HCEC 1CT (cell line): ENCODE results near the gene ACTL6A.

ENCODE experiments used
- DNase-seq: peaks from one replicate; pipeline ENCODE4 v3.0.0-alpha.2; 2017

The ACTL6A gene

DNA sequence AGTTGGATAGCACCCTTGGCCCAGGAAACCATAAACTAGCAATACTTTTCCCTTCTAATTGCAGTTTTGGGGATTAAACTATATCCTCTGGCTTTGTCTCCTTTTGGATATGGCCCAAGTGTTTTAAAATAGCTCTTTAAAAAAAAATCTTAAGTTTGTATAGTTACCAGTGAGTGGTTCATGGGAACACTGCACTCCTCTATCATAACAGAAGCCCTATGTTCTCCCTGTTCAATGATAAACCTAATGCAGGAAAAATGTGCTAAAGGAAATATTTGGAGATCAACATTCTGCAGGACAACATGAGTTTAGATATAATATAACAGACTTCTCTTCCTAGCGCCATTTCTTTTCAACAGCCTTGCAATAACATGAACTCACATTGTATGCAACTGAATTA lies 28.6 kb downstream of the ACTL6A start:
- DNase-seq: no peak

DNA sequence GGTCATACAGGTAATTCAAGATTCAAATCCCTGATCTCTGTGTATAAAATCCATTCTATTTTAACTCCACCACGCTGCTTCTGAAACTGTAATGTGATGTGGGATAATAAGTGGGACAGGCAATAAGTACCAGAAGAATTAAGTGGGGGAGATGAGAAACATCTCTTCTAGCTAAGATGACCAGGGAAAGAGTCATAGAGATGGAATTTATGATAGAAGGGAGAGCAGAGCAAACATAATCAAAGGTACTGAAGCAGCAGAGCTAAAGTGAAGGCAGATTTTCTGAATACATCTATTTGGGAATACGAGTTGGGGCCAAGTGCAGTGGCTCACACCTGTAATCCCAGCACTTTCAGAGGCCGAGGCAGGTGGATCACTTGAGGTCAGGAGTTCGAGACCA lies 36.8 kb downstream of the ACTL6A start:
- no peak for DNase-seq

DNA sequence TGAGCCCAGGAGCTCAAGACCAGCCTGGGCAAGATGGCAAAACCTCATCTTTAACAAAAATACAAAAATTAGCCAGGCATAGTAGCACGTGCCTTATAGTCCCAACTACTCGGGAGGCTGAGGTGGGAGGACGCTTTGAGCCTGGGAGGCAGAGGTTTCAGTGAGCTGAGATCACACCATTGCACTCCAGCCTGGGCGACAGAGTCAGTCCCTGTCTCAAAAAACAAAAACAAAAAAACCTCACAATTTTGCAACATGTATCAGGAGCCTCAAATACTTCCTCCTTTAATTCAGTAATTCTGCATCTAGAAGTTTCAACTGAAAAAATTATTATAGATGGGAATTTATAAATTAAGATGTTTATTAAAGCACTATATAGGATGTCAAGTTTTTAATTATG lies 40.6 kb downstream of the ACTL6A start:
- no peak for DNase-seq

DNA sequence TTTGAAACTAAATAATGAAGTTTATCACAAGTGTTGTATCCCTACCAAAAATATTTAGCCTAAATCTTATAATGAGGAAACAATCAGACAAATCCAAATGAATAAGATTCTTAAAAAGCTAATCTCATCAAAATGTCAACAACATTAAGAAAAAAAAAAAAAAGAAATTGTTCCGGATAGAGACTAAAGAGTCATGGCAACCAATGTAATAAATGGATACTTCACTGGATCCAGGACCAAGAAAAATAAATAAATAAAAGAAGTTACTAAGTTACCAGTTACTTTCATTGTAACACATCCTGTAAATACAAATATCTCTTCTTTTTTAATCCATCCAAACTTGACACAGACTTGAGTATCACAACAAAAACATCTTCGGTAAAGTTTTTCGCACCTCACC lies 41.1 kb downstream of the ACTL6A start:
- DNase-seq: no peak

DNA sequence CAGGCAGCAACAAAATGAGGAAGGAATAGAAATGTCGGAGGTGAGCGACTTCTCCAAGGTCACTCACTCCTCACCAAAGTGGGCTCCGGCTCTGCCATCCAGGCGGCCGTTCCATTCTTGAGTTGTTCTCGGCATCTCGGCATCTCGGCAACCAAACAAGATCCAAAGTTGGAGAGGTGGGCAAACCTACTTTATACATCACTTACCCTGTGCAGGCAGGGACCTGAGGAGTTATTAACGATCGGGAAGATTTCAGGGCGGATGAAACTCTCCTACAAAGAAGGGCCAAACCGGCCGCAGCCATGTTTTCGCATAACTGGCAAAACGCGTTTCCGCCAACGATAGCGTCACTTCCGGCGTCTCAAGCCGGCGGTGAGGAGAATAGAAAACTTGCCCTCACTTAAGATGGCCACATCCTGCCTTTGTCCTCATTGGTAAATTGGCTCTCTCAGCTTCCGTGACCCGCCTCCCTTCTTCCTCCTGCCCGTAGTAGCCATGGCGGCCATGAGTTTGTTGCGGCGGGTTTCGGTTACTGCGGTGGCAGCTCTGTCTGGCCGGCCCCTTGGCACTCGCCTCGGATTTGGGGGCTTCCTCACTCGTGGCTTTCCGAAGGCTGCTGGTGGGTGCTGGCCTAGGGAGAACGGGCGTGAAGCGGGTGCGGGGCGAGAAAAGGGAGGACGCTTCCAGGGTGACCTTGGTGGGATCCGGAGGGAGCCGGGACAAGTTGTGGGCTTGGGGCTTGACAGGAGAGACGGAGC lies 41.8 kb downstream of the ACTL6A start, which contains the start of the genes MRPL47 and NDUFB5:
Gene MRPL47, minus strand, starts transcription at position 318 of the 758 bp plus-strand sequence. Its CDS starts 14 bp downstream, at position 304.
Gene NDUFB5, plus strand, starts transcription at position 474 of the 758 bp plus-strand sequence. Its CDS starts 22 bp downstream, at position 496.
- DNase-seq: peak; percentile 97

DNA sequence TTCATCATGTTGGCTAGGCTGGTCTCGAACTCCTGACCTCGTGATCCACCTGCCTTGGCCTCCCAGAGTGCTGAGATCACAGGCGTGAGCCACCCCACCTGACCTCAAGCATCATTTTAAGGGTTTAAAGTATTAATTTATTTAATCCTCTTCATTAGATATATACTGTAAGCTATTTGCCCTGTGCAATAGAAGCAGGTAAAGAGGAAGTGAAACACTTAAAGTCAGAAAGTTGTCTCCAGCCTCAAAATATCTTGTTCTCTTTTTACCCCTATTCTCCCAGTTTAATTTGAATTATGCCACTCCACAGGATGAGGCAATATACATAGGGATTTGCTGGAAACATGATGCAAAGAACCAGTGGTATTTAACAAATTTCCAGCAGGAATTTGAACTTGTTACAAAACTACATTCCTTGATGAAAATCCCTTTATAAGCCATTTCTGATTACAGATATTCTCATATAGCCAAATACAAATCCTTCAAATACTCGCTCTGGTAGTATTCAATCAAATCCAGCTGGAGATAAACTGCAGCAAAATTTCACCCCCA lies 43.9 kb downstream of the ACTL6A start:
- DNase-seq: no peak

DNA sequence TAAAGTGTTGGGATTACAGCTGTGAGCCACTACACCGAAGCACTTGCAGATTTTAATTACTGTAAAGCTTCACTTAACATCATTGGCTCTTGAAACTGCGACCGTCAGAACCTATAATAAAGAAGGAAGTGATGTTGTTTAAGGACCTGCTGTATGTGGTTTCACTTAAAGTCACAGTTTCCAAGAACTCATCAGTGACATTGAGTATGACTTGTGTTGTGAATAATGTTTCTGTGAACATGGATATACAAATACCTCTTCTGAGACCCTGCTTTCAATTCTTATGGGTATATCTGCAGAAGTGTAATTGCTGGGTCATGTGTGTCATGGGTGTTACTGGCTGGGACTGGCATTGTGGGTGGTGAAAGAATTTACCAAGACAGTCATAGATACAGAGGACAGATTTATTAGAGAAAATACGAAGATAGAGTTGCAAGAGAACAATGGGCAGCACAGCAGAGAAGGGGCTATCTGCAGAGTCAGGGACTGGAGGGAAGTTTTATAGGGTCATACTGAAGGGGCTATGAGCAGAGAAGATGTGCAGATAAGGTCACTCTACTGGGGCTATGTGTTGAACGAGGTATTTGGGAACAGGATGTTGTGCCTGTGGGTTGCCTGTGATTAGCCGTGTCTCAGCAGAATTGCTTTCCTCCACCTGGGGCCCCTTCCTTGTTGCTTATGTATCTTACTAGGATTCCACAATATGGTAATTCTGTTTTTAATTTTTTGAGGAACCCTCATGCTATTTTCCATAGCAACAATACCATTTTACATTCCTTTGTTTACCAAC lies 46.4 kb downstream of the ACTL6A start:
- DNase-seq: no peak

DNA sequence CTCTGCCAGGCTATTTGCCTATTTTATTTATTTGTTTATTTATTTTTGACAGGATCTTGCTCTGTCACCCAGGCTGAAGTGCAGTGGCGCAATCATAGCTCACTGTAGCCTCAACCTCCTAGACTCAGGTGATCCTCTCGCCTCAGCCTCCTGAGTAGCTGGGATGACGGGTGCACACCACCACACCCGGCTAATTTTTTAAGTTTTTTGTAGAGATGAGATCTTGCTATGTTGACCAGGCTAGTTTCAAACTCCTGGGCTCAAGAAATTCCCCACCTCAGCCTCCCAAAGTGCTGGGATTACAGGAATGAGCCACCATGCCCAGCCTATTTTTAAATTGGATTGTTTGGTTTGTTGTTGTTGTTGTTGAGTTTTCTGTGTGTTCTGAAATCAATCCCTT lies 47.3 kb downstream of the ACTL6A start:
- DNase-seq: no peak

DNA sequence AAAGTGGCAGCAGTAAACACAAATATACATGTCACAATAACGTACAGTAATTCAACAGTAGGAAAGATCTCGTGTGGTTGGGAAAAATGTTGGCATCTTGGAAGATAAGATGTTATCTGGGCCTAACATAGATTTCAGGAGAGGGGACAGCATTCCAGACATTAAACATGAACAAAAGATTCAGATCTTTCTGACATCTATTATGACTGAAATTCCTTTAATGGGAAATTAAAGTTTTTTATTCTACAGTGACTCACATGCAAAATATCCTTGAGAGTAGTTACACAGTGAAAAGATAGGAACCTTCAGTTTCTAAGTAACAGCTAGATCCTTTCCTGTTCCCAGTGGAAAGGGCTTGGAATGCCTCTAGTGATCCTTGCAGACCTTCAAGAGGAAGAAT lies 51.1 kb downstream of the ACTL6A start:
- peak; percentile 55 for DNase-seq

DNA sequence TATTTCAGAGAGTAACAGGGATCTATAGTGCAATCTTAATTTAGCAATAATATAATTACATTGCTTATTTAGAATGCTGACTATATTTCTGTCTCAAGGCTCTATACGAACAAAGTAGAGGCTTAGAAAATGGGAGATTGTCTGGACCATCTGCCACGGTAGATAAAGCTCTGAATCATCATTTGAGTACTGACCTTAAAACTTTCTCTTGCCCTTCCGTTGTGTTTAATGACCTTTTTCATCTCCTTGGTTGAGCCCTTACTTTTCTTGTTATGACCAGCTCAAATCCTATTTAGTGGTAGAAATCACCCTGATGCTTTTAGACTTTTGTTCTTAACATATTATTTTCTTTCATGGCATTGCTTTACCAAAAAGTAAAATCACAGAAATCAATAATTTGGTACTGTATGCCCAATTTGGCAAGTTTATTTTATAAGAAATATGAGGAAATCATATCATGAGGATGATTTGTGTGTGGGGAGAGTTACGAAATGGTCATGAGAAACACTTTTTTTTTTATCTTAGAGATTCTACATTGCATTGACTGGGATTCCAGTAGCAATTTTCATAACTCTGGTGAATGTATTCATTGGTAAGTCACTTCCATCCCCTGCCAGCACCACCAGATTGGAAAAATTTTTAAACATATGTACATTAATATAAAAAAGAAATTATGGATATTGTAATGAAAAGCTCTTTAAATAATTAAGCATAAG lies 52.9 kb downstream of the ACTL6A start:
- peak; percentile 42 for DNase-seq

DNA sequence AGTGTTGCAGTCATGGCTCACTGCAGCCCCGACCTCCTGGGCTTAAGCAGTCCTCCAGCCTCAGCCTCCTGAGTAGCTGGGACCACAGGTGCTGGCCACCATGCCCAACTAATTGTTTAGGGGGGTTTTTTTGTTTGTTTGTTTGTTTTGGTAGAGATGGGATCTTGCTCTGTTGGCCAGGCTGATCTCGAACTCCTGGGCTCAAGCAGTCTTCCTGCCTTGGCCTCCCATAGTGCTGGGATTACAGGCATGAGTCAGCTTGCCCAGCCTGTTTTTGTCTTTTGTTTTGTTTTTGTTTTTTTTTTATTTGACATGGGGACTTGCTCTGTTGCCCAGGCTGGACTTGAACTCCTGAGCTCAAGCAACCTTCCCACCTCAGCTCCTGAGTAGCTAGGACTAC lies 59.3 kb downstream of the ACTL6A start:
- no peak for DNase-seq

DNA sequence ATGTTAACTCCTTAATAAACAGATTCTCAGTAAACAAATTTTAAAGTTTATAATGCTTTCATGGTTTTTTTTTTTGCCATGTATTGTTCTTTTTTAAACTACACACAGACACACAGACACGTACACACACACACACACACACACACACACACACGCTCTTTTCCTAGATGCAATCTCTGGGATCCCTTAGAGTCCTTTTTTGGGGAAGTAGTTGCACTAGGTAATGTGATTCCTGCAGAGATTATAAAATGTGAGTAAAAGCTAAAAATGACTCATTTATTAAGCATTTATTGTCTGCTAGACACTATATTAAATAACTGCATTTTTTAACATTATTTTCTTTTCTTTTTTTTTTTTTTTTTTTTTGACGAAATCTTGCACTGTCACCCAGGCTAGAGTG lies 61.7 kb downstream of the ACTL6A start:
- DNase-seq: peak; percentile 49

DNA sequence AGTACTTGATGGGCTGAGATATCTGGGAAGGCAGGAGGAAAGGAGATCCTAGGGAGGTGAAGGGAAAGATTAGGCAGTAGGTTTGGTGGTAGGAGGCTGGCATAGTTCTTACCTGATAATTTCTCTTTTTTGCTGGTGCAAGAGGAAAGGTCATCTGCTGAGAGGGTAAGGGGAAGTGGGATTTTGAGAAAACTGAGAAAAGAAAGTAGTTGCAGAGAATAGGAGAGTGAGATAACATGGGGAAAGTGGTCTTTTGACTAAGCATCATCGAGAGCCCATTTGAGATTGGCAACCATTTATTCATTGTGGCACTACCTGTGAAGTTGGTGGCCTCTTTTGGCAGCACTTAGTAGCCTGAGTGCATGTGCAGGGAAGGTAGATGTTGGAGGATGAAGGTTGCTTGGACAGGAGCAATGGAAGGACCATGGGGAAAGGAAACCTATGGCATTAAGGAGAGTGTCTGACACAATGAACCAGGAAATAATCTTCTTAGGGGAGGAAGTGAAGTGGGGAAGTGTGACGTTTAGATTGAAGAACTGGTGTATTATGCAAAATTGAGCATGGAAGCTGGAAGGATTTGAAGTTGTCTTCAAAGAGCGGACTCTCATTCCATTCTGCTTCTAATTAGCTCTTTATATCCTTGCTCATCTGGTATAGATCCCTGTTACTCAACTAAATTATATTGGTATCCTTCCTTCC lies 68.2 kb downstream of the ACTL6A start:
- DNase-seq: no peak
